ENCODE data around the gene ADAMTS17. TPM values are rescaled to one million over a fixed set of nuclear protein-coding genes. Genes with fewer than 3 reads are reported as not detected.

The ADAMTS17 gene
- total RNA-seq, 1 experiment from 2014 or later: 1.8 TPM

DNA sequence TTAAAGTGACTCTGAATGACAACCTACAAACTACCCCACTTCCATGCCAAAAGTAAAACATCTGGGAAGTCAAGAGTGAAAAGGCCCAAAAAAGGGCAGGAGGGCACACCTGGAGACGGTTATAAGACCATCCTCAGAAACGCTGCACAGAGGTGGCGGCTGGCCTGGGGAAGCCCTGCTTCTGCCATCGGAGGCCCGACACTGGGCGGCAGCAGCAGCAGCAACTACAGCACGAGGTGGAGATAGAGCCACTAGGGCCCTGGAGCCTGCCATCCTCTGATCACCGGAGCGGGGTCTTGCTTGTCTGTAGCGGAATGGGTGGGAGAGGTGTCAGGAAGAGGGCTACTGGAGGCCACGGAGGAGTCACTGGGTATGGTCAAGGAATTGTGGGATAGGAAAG is 283.3 kb downstream of the ADAMTS17 start (continued):
- TF ChIP-seq, protein P1, sequence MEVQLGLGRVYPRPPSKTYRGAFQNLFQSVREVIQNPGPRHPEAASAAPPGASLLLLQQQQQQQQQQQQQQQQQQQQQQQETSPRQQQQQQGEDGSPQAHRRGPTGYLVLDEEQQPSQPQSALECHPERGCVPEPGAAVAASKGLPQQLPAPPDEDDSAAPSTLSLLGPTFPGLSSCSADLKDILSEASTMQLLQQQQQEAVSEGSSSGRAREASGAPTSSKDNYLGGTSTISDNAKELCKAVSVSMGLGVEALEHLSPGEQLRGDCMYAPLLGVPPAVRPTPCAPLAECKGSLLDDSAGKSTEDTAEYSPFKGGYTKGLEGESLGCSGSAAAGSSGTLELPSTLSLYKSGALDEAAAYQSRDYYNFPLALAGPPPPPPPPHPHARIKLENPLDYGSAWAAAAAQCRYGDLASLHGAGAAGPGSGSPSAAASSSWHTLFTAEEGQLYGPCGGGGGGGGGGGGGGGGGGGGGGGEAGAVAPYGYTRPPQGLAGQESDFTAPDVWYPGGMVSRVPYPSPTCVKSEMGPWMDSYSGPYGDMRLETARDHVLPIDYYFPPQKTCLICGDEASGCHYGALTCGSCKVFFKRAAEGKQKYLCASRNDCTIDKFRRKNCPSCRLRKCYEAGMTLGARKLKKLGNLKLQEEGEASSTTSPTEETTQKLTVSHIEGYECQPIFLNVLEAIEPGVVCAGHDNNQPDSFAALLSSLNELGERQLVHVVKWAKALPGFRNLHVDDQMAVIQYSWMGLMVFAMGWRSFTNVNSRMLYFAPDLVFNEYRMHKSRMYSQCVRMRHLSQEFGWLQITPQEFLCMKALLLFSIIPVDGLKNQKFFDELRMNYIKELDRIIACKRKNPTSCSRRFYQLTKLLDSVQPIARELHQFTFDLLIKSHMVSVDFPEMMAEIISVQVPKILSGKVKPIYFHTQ (CRISPR knock-in tag; IDR thresholded peaks at IDR 0.05): no peak
- TF ChIP-seq HMGA2 (CRISPR knock-in tag; IDR thresholded peaks at IDR 0.05): no peak
- no peak for TF ChIP-seq FOXK1 (CRISPR knock-in tag; IDR thresholded peaks at IDR 0.05)
- TF ChIP-seq ZNF138 (CRISPR knock-in tag; conservative IDR thresholded peaks at IDR 0.05): no peak
- no peak for TF ChIP-seq GTF2I (CRISPR knock-in tag; conservative IDR thresholded peaks at IDR 0.05)
- no peak for TF ChIP-seq SMAD3 (CRISPR knock-in tag; IDR thresholded peaks at IDR 0.05; ENCODE audit: borderline replicate concordance)

DNA sequence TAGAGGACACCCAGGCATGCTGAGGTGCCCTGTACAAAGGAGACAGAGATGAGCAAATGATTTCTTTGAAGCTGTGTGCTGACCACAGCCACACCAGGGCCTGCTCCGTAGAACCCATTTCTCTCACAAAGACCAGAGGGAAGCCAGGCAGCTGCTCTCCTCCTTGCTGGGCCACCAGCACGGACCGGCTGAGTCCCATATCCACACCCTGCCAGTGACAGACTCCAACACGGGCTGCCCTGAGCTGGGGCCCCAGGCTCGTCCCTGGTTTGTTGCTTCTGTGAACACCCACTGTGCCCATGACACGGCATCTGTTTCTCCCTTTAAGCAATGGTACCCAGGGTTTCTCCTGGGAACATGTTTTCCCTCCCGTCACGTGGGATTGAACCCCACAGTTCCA is 284.5 kb downstream of the ADAMTS17 start:
- POLR2A ChIA-PET: no interaction called here
- no peaks in the 10 kb centered on the region for H3K9me3 Mint-ChIP-seq
- H3K36me3 Mint-ChIP-seq: no peaks in the 10 kb centered on the region
- H3K4me1 Mint-ChIP-seq: peaks cover 6% of the 10 kb centered on the region; the same call in 1 of the 2 replicates
- H3K4me3 Mint-ChIP-seq: no peak overlapping the region
- CTCF ChIA-PET: no interaction called here
- H3K27ac Mint-ChIP-seq: no peak overlapping the region
- DNase-seq (ENCODE audit: low spot score) (no peak), ATAC-seq (no peak)
- TF ChIP-seq FOXJ3 (CRISPR knock-in tag; IDR thresholded peaks at IDR 0.05; ENCODE audit: borderline replicate concordance): no peak
- TF ChIP-seq ZBTB21 (CRISPR knock-in tag; IDR thresholded peaks at IDR 0.05; ENCODE audit: borderline replicate concordance): no peak
- no peak for TF ChIP-seq KAT7 (CRISPR knock-in tag; IDR thresholded peaks at IDR 0.05; ENCODE audit: borderline replicate concordance)
- TF ChIP-seq, protein P2, sequence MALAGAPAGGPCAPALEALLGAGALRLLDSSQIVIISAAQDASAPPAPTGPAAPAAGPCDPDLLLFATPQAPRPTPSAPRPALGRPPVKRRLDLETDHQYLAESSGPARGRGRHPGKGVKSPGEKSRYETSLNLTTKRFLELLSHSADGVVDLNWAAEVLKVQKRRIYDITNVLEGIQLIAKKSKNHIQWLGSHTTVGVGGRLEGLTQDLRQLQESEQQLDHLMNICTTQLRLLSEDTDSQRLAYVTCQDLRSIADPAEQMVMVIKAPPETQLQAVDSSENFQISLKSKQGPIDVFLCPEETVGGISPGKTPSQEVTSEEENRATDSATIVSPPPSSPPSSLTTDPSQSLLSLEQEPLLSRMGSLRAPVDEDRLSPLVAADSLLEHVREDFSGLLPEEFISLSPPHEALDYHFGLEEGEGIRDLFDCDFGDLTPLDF (CRISPR knock-in tag; IDR thresholded peaks at IDR 0.05): no peak
- TF ChIP-seq, protein P3, sequence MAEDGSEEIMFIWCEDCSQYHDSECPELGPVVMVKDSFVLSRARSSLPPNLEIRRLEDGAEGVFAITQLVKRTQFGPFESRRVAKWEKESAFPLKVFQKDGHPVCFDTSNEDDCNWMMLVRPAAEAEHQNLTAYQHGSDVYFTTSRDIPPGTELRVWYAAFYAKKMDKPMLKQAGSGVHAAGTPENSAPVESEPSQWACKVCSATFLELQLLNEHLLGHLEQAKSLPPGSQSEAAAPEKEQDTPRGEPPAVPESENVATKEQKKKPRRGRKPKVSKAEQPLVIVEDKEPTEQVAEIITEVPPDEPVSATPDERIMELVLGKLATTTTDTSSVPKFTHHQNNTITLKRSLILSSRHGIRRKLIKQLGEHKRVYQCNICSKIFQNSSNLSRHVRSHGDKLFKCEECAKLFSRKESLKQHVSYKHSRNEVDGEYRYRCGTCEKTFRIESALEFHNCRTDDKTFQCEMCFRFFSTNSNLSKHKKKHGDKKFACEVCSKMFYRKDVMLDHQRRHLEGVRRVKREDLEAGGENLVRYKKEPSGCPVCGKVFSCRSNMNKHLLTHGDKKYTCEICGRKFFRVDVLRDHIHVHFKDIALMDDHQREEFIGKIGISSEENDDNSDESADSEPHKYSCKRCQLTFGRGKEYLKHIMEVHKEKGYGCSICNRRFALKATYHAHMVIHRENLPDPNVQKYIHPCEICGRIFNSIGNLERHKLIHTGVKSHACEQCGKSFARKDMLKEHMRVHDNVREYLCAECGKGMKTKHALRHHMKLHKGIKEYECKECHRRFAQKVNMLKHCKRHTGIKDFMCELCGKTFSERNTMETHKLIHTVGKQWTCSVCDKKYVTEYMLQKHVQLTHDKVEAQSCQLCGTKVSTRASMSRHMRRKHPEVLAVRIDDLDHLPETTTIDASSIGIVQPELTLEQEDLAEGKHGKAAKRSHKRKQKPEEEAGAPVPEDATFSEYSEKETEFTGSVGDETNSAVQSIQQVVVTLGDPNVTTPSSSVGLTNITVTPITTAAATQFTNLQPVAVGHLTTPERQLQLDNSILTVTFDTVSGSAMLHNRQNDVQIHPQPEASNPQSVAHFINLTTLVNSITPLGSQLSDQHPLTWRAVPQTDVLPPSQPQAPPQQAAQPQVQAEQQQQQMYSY (CRISPR knock-in tag; IDR thresholded peaks at IDR 0.05): no peak
- TF ChIP-seq FOXP1 (CRISPR knock-in tag; IDR thresholded peaks at IDR 0.05; ENCODE audit: borderline replicate concordance): no peak
- TF ChIP-seq, protein P4, sequence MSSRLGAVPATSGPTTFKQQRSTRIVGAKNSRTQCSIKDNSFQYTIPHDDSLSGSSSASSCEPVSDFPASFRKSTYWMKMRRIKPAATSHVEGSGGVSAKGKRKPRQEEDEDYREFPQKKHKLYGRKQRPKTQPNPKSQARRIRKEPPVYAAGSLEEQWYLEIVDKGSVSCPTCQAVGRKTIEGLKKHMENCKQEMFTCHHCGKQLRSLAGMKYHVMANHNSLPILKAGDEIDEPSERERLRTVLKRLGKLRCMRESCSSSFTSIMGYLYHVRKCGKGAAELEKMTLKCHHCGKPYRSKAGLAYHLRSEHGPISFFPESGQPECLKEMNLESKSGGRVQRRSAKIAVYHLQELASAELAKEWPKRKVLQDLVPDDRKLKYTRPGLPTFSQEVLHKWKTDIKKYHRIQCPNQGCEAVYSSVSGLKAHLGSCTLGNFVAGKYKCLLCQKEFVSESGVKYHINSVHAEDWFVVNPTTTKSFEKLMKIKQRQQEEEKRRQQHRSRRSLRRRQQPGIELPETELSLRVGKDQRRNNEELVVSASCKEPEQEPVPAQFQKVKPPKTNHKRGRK (CRISPR knock-in tag; IDR thresholded peaks at IDR 0.05; ENCODE audit: borderline replicate concordance): no peak
- TF ChIP-seq GRHL2 (CRISPR knock-in tag; IDR thresholded peaks at IDR 0.05; ENCODE audit: insufficient replicate concordance, severe bottlenecking): no peak
- TF ChIP-seq HMGXB4 (CRISPR knock-in tag; IDR thresholded peaks at IDR 0.05): no peak
- TF ChIP-seq, protein P5, sequence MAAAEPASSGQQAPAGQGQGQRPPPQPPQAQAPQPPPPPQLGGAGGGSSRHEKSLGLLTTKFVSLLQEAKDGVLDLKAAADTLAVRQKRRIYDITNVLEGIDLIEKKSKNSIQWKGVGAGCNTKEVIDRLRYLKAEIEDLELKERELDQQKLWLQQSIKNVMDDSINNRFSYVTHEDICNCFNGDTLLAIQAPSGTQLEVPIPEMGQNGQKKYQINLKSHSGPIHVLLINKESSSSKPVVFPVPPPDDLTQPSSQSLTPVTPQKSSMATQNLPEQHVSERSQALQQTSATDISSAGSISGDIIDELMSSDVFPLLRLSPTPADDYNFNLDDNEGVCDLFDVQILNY (CRISPR knock-in tag; IDR thresholded peaks at IDR 0.05): no peak
- peaks cover 15% of the 10 kb centered on the region for H3K27me3 Mint-ChIP-seq (ENCODE audit: low read depth)
